ENCODE results near the gene BAHCC1.

DNA sequence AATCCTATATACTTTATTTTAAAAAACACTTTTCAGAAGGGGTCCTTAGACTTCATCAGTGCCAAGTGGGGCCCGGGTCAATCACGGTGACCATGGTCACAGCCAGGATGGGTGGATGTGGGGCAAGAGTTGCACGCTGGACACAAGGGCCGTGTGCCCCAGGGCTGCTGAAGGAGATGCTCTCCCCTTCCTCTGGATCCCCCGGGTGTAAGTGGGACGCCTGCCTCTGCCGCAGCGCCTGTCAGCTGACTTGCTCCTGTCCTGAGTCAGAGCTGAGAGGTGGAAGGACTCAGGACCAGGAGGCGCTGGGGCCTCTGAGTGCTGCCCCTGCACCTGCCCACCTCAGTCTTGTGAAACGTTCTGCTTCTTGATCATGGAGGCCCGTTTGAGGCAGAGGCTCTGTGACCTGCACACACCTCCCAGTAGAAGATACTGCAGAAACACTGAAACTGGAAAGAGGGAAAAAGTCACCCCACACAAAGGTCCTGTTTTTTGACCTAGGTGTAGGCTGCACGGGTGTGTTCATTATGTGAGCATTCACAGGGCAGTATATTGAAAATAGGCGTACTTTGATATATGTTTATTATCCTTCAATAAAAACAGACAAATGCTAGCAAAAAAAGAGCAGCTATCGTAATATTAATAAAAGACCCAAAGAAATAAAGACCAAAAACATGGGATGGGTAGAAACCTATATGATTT, 40.9 kb upstream of the BAHCC1 start:
- TF ChIP-seq CTCF (IDR thresholded peaks at IDR 0.05; ENCODE audit: low read length) (no peak), EZH2 (IDR thresholded peaks at IDR 0.05; ENCODE audit: borderline replicate concordance, low read length) (no peak)

Measured in OCI-LY1 (cell line).